HEK293 (cell line): ENCODE results near the gene ZBTB22.
A peak's percentile ranks its signal among the peaks of the same experiment; 100 is the strongest.

Experiments used
- BCL11A ChIP-seq: fragments of 450-650 bp; formaldehyde crosslinking; IDR thresholded peaks from 2 replicates; pipeline ENCODE4 v1.5.1; 2016; ENCODE audit warnings: low read depth, missing biosample characterization, missing genetic modification characterization
- GLI2 ChIP-seq: fragments of 450-650 bp; formaldehyde crosslinking; IDR thresholded peaks from 2 replicates; pipeline ENCODE4; 2017; ENCODE audit warnings: missing biosample characterization, missing genetic modification characterization, low read depth, borderline replicate concordance
- IKZF3 ChIP-seq: fragments of 450-650 bp; IDR thresholded peaks from 2 replicates; pipeline ENCODE4 v1.5.0; 2018; ENCODE audit warnings: missing biosample characterization, mild to moderate bottlenecking, missing genetic modification characterization, moderate library complexity
- KLF16 ChIP-seq: fragments of 450-650 bp; formaldehyde crosslinking; IDR thresholded peaks from 2 replicates; pipeline ENCODE4 v1.5.1; 2017; ENCODE audit warnings: missing biosample characterization, missing genetic modification characterization
- KLF7 ChIP-seq: fragments of 450-650 bp; formaldehyde crosslinking; IDR thresholded peaks from 2 replicates; pipeline ENCODE4 v1.5.1; 2016; ENCODE audit warnings: missing biosample characterization, missing genetic modification characterization, borderline replicate concordance
- SCRT1 ChIP-seq: fragments of 450-650 bp; formaldehyde crosslinking; IDR thresholded peaks from 2 replicates; pipeline ENCODE4 v1.5.1; 2016; ENCODE audit warnings: missing biosample characterization, missing genetic modification characterization, borderline replicate concordance
- SETDB1 ChIP-seq: IDR thresholded peaks from one replicate; pipeline ENCODE4 v1.6.1; 2017; ENCODE audit warnings: mild to moderate bottlenecking, low read length, moderate library complexity, mixed read lengths; ENCODE audit not compliant: insufficient read length
- SP3 ChIP-seq: fragments of 450-650 bp; formaldehyde crosslinking; IDR thresholded peaks from 2 replicates; pipeline ENCODE4 v1.5.1; 2016; ENCODE audit warnings: missing biosample characterization, missing genetic modification characterization
- ZBTB10 ChIP-seq: fragments of 450-650 bp; formaldehyde crosslinking; IDR thresholded peaks from 2 replicates; pipeline ENCODE4 v1.5.1; 2016; ENCODE audit warnings: missing biosample characterization, missing genetic modification characterization
- ZBTB17 ChIP-seq: fragments of 450-650 bp; formaldehyde crosslinking; IDR thresholded peaks from 2 replicates; pipeline ENCODE4 v1.5.1; 2016; ENCODE audit warnings: missing biosample characterization, missing genetic modification characterization
- ZBTB7A ChIP-seq: fragments of 450-650 bp; formaldehyde crosslinking; IDR thresholded peaks from 2 replicates; pipeline ENCODE4 v1.5.1; 2016; ENCODE audit warnings: low read depth, missing biosample characterization, missing genetic modification characterization
- ZFP3 ChIP-seq: fragments of 450-650 bp; formaldehyde crosslinking; IDR thresholded peaks from 2 replicates; pipeline ENCODE4 v1.5.1; 2016; ENCODE audit warnings: low read depth, missing biosample characterization, missing genetic modification characterization
- ZNF10 ChIP-seq: fragments of 450-650 bp; formaldehyde crosslinking; IDR thresholded peaks from 2 replicates; pipeline ENCODE4 v1.5.1; 2017; ENCODE audit warnings: missing biosample characterization, missing genetic modification characterization
- ZNF211 ChIP-seq: fragments of 450-650 bp; formaldehyde crosslinking; IDR thresholded peaks from 2 replicates; pipeline ENCODE4 v1.5.1; 2016; ENCODE audit warnings: low read depth, missing biosample characterization, missing genetic modification characterization
- ZNF221 ChIP-seq: fragments of 450-650 bp; formaldehyde crosslinking; IDR thresholded peaks from 2 replicates; pipeline ENCODE4 v1.5.1; 2017; ENCODE audit warnings: missing biosample characterization, missing genetic modification characterization, borderline replicate concordance
- ZNF23 ChIP-seq: fragments of 450-650 bp; formaldehyde crosslinking; IDR thresholded peaks from 2 replicates; pipeline ENCODE4 v1.5.1; 2016; ENCODE audit warnings: missing biosample characterization, missing genetic modification characterization, borderline replicate concordance
- ZNF24 ChIP-seq: fragments of 450-650 bp; formaldehyde crosslinking; IDR thresholded peaks from 2 replicates; pipeline ENCODE4 v1.5.1; 2016; ENCODE audit warnings: missing biosample characterization, missing genetic modification characterization
- ZNF280D ChIP-seq: fragments of 450-650 bp; formaldehyde crosslinking; IDR thresholded peaks from 2 replicates; pipeline ENCODE4 v1.5.1; 2016; ENCODE audit warnings: missing biosample characterization, missing genetic modification characterization
- ZNF544 ChIP-seq: fragments of 450-650 bp; formaldehyde crosslinking; IDR thresholded peaks from 2 replicates; pipeline ENCODE4 v1.5.0; 2017; ENCODE audit warnings: missing biosample characterization, missing genetic modification characterization
- ZNF600 ChIP-seq: fragments of 450-650 bp; formaldehyde crosslinking; IDR thresholded peaks from 2 replicates; pipeline ENCODE4 v1.5.1; 2016; ENCODE audit warnings: missing biosample characterization, missing genetic modification characterization
- ZNF626 ChIP-seq: fragments of 450-650 bp; sonication (Bioruptor Pico); formaldehyde crosslinking; IDR thresholded peaks from 2 replicates; pipeline ENCODE4 v1.5.1; 2018; ENCODE audit warnings: missing biosample characterization, missing genetic modification characterization, inconsistent platforms
- ZNF664 ChIP-seq: fragments of 450-650 bp; formaldehyde crosslinking; IDR thresholded peaks from 2 replicates; pipeline ENCODE4 v1.5.1; 2016; ENCODE audit warnings: missing biosample characterization, missing genetic modification characterization
- ZNF692 ChIP-seq: fragments of 450-650 bp; formaldehyde crosslinking; IDR thresholded peaks from 2 replicates; pipeline ENCODE4 v1.5.1; 2016; ENCODE audit warnings: missing biosample characterization, missing genetic modification characterization
- ZNF707 ChIP-seq: fragments of 450-650 bp; formaldehyde crosslinking; IDR thresholded peaks from 2 replicates; pipeline ENCODE4 v1.5.1; 2016; ENCODE audit warnings: missing biosample characterization, missing genetic modification characterization
- ZNF777 ChIP-seq: fragments of 450-650 bp; formaldehyde crosslinking; IDR thresholded peaks from 2 replicates; pipeline ENCODE4 v1.5.1; 2017; ENCODE audit warnings: missing biosample characterization, missing genetic modification characterization, borderline replicate concordance
- ZSCAN23 ChIP-seq: fragments of 450-650 bp; formaldehyde crosslinking; IDR thresholded peaks from 2 replicates; pipeline ENCODE4 v1.5.1; 2016; ENCODE audit warnings: missing biosample characterization, missing genetic modification characterization
- TF ChIP-seq, protein P1 (sequence below): fragments of 450-650 bp; formaldehyde crosslinking; optimal IDR thresholded peaks from 2 replicates; pipeline ENCODE3; 2016; ENCODE audit warnings: missing biosample characterization, mild to moderate bottlenecking, missing genetic modification characterization
- TF ChIP-seq, protein P2 (sequence below): fragments of 450-650 bp; formaldehyde crosslinking; IDR thresholded peaks from 2 replicates; pipeline ENCODE4 v1.5.1; 2016; ENCODE audit warnings: missing biosample characterization, missing genetic modification characterization

The ZBTB22 gene

GRCh38 chr6:33317669-33318425 lies at the start of gene ZBTB22 (continued):
- TF ChIP-seq KLF7 (tag by site-specific recombination) (peak; percentile 46; the same call in 1 of the 2 replicates), GLI2 (no peak), ZNF692 (tag by site-specific recombination) (peak; percentile 99), ZNF664 (0 out of 2 replicates have a peak, but pooled peaks have one; percentile 41), ZNF777 (tag by site-specific recombination) (no peak), ZBTB7A (tag by site-specific recombination) (no peak), KLF16 (tag by site-specific recombination) (no peak), ZBTB10 (tag by site-specific recombination) (no peak), ZNF626 (tag by site-specific recombination) (no peak), ZFP3 (tag by site-specific recombination) (no peak), ZNF600 (0 out of 2 replicates have a peak, but pooled peaks have one; percentile 39), SP3 (tag by site-specific recombination) (peak; percentile 92), SETDB1 (no peak), ZNF707 (no peak), ZNF10 (tag by site-specific recombination) (no peak; the same call in 1 of the 2 replicates), ZNF544 (tag by site-specific recombination) (no peak), ZNF280D (tag by site-specific recombination) (0 out of 2 replicates have a peak, but pooled peaks have one; percentile 58), IKZF3 (tag by site-specific recombination) (peak; percentile 67), ZNF211 (tag by site-specific recombination) (no peak), ZBTB17 (tag by site-specific recombination) (peak; percentile 93), ZSCAN23 (no peak), SCRT1 (tag by site-specific recombination) (no peak), ZNF23 (tag by site-specific recombination) (no peak), BCL11A (tag by site-specific recombination) (peak; percentile 27; the same call in 1 of the 2 replicates), ZNF24 (tag by site-specific recombination) (no peak), ZNF221 (tag by site-specific recombination) (no peak)
- TF ChIP-seq, protein P1, sequence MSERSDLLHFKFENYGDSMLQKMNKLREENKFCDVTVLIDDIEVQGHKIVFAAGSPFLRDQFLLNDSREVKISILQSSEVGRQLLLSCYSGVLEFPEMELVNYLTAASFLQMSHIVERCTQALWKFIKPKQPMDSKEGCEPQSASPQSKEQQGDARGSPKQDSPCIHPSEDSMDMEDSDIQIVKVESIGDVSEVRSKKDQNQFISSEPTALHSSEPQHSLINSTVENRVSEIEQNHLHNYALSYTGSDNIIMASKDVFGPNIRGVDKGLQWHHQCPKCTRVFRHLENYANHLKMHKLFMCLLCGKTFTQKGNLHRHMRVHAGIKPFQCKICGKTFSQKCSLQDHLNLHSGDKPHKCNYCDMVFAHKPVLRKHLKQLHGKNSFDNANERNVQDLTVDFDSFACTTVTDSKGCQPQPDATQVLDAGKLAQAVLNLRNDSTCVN (tag by site-specific recombination): peak; percentile 28
- TF ChIP-seq, protein P2, sequence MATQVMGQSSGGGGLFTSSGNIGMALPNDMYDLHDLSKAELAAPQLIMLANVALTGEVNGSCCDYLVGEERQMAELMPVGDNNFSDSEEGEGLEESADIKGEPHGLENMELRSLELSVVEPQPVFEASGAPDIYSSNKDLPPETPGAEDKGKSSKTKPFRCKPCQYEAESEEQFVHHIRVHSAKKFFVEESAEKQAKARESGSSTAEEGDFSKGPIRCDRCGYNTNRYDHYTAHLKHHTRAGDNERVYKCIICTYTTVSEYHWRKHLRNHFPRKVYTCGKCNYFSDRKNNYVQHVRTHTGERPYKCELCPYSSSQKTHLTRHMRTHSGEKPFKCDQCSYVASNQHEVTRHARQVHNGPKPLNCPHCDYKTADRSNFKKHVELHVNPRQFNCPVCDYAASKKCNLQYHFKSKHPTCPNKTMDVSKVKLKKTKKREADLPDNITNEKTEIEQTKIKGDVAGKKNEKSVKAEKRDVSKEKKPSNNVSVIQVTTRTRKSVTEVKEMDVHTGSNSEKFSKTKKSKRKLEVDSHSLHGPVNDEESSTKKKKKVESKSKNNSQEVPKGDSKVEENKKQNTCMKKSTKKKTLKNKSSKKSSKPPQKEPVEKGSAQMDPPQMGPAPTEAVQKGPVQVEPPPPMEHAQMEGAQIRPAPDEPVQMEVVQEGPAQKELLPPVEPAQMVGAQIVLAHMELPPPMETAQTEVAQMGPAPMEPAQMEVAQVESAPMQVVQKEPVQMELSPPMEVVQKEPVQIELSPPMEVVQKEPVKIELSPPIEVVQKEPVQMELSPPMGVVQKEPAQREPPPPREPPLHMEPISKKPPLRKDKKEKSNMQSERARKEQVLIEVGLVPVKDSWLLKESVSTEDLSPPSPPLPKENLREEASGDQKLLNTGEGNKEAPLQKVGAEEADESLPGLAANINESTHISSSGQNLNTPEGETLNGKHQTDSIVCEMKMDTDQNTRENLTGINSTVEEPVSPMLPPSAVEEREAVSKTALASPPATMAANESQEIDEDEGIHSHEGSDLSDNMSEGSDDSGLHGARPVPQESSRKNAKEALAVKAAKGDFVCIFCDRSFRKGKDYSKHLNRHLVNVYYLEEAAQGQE (tag by site-specific recombination): 0 out of 2 replicates have a peak, but pooled peaks have one; percentile 35
